Measurements from ENCODE around the gene HAGHL.

HAGHL gene

DNA sequence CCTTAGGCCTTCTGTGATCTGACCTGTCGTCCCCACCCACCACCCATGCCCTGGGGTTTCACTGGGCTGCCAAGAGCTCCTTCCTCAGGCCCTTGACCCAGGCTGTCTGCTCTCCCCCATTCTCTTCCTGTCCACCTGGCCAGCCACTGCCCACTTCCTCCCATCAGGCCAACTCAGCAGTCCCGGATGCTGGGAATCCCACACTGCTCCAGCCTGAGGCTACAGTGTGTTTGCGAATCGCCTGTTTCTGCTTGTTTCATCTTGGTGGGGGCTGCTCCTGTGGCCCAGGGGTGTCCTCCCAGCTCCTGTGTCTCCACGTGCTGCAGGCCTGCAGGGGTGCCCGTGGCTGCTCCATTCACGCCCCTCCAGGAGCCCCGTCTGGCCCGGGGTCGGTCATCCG is 12.8 kb upstream of the HAGHL start:
- Histone ChIP-seq H3K27me3 (ENCODE audit: control insufficient read depth, insufficient read depth, low read length) (peaks cover 50% of the 10 kb centered on the region), H3K36me3 (ENCODE audit: control insufficient read depth, insufficient read depth, low read length) (no peaks in the 10 kb centered on the region), H3K9ac (ENCODE audit: low read length) (no peak overlapping the region), H3K4me1 (ENCODE audit: control insufficient read depth, insufficient read depth, low read length) (peaks cover 24% of the 10 kb centered on the region), H3K9me3 (ENCODE audit: control insufficient read depth, low read length) (no peaks in the 10 kb centered on the region), H3K4me3 (ENCODE audit: low read length) (no peak overlapping the region)

- H3K9me3 ChIP-seq (ENCODE audit: control insufficient read depth, low read length): no peaks in the 10 kb centered on the region
- H3K4me3 ChIP-seq (ENCODE audit: low read length): no peak within 1 kb of the TSS
- H3K9ac ChIP-seq (ENCODE audit: low read length): peak within 1 kb of the TSS; percentile 3
- peaks cover 31% of the 10 kb centered on the region for H3K4me1 ChIP-seq (ENCODE audit: control insufficient read depth, insufficient read depth, low read length)
- no peaks in the 10 kb centered on the region for H3K36me3 ChIP-seq (ENCODE audit: control insufficient read depth, insufficient read depth, low read length)
- H3K27me3 ChIP-seq (ENCODE audit: control insufficient read depth, insufficient read depth, low read length): peaks cover 42% of the 10 kb centered on the region
These were observed 12.1 kb upstream of the HAGHL start, which contains the start of gene METRN for GRCh38 chr16:714558-715476. Gene METRN (plus strand): TSS chr16:715118. CDS start chr16:715290, 172 bp downstream.

DNA sequence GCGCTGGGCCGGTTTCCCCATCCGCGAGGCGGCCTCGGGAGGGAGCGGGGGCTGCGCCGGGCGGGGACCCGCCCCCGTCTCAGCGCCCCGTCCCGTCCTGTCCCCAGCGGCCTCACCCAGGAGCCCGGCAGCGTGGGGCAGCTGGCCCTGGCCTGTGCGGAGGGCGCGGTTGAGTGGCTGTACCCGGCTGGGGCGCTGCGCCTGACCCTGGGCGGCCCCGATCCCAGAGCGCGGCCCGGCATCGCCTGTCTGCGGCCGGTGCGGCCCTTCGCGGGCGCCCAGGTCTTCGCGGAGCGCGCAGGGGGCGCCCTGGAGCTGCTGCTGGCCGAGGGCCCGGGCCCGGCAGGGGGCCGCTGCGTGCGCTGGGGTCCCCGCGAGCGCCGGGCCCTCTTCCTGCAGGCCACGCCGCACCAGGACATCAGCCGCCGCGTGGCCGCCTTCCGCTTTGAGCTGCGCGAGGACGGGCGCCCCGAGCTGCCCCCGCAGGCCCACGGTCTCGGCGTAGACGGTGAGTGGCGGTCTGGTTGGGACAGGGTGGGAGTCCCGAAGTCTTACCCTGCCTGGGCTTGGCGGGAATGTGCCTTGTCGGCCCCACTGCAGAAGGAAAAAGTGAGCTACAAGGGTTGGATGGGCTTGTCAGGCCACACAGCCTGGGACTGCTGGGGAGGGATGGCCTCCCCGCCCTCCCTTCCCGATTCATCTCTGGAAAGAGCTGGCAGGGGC is 11.3 kb upstream of the HAGHL start:
- no peaks in the 10 kb centered on the region for H3K9me3 ChIP-seq (ENCODE audit: control insufficient read depth, low read length)
- H3K4me1 ChIP-seq (ENCODE audit: control insufficient read depth, insufficient read depth, low read length): peaks cover 37% of the 10 kb centered on the region
- no peak overlapping the region for H3K4me3 ChIP-seq (ENCODE audit: low read length)
- H3K36me3 ChIP-seq (ENCODE audit: control insufficient read depth, insufficient read depth, low read length): no peaks in the 10 kb centered on the region
- H3K27me3 ChIP-seq (ENCODE audit: control insufficient read depth, insufficient read depth, low read length): peaks cover 34% of the 10 kb centered on the region
- peak overlapping the region; percentile 3 for H3K9ac ChIP-seq (ENCODE audit: low read length)

DNA sequence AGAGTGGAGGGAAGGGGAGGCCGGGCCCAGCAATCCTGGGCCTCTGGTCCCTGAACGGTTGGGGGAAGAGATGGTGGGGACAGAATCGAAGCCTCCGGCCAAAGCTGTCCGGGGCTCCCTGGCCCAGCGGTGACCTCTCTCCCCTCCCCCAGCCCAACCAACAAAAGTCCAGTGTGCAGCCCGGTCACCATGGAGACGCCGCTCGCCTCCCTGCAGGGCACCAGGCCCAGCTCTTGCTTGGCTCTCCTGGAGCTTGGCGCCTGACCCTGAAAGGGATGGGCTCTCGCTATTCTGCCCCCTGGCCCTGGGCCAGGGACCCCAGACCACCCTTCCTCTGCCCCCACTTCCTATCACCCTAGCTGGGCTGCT is 10.7 kb upstream of the HAGHL start:
- peak overlapping the region; percentile 3 for H3K9ac ChIP-seq (ENCODE audit: low read length)
- H3K27me3 ChIP-seq (ENCODE audit: control insufficient read depth, insufficient read depth, low read length): peaks cover 29% of the 10 kb centered on the region
- H3K36me3 ChIP-seq (ENCODE audit: control insufficient read depth, insufficient read depth, low read length): no peaks in the 10 kb centered on the region
- H3K9me3 ChIP-seq (ENCODE audit: control insufficient read depth, low read length): no peaks in the 10 kb centered on the region
- no peak overlapping the region for H3K4me3 ChIP-seq (ENCODE audit: low read length)
- peaks cover 37% of the 10 kb centered on the region for H3K4me1 ChIP-seq (ENCODE audit: control insufficient read depth, insufficient read depth, low read length)

GRCh38 chr16:716768-717325 is 10.1 kb upstream of the HAGHL start:
- Histone ChIP-seq H3K27me3 (ENCODE audit: control insufficient read depth, insufficient read depth, low read length) (peaks cover 24% of the 10 kb centered on the region), H3K9ac (ENCODE audit: low read length) (no peak overlapping the region), H3K36me3 (ENCODE audit: control insufficient read depth, insufficient read depth, low read length) (no peaks in the 10 kb centered on the region), H3K9me3 (ENCODE audit: control insufficient read depth, low read length) (no peaks in the 10 kb centered on the region), H3K4me1 (ENCODE audit: control insufficient read depth, insufficient read depth, low read length) (peaks cover 42% of the 10 kb centered on the region), H3K4me3 (ENCODE audit: low read length) (no peak overlapping the region)

- Histone ChIP-seq H3K4me3 (ENCODE audit: low read length) (no peak overlapping the region), H3K9ac (ENCODE audit: low read length) (no peak overlapping the region), H3K4me1 (ENCODE audit: control insufficient read depth, insufficient read depth, low read length) (peaks cover 44% of the 10 kb centered on the region), H3K36me3 (ENCODE audit: control insufficient read depth, insufficient read depth, low read length) (no peaks in the 10 kb centered on the region), H3K27me3 (ENCODE audit: control insufficient read depth, insufficient read depth, low read length) (peaks cover 24% of the 10 kb centered on the region), H3K9me3 (ENCODE audit: control insufficient read depth, low read length) (no peaks in the 10 kb centered on the region)
These were observed 9.3 kb upstream of the HAGHL start for GRCh38 chr16:717450-718245.

GRCh38 chr16:718389-718788 is 8.5 kb upstream of the HAGHL start:
- Histone ChIP-seq H3K36me3 (ENCODE audit: control insufficient read depth, insufficient read depth, low read length) (no peaks in the 10 kb centered on the region), H3K9me3 (ENCODE audit: control insufficient read depth, low read length) (no peaks in the 10 kb centered on the region), H3K9ac (ENCODE audit: low read length) (no peak overlapping the region), H3K4me3 (ENCODE audit: low read length) (no peak overlapping the region), H3K27me3 (ENCODE audit: control insufficient read depth, insufficient read depth, low read length) (peaks cover 24% of the 10 kb centered on the region), H3K4me1 (ENCODE audit: control insufficient read depth, insufficient read depth, low read length) (peaks cover 44% of the 10 kb centered on the region)

GRCh38 chr16:718922-719321 is 8.0 kb upstream of the HAGHL start:
- H3K9ac ChIP-seq (ENCODE audit: low read length): no peak overlapping the region
- no peak overlapping the region for H3K4me3 ChIP-seq (ENCODE audit: low read length)
- peaks cover 21% of the 10 kb centered on the region for H3K27me3 ChIP-seq (ENCODE audit: control insufficient read depth, insufficient read depth, low read length)
- H3K9me3 ChIP-seq (ENCODE audit: control insufficient read depth, low read length): no peaks in the 10 kb centered on the region
- peaks cover 44% of the 10 kb centered on the region for H3K4me1 ChIP-seq (ENCODE audit: control insufficient read depth, insufficient read depth, low read length)
- H3K36me3 ChIP-seq (ENCODE audit: control insufficient read depth, insufficient read depth, low read length): no peaks in the 10 kb centered on the region

- Histone ChIP-seq H3K9ac (ENCODE audit: low read length) (peak overlapping the region; percentile 76), H3K36me3 (ENCODE audit: control insufficient read depth, insufficient read depth, low read length) (no peaks in the 10 kb centered on the region), H3K9me3 (ENCODE audit: control insufficient read depth, low read length) (no peaks in the 10 kb centered on the region), H3K4me1 (ENCODE audit: control insufficient read depth, insufficient read depth, low read length) (peaks cover 40% of the 10 kb centered on the region), H3K27me3 (ENCODE audit: control insufficient read depth, insufficient read depth, low read length) (peaks cover 16% of the 10 kb centered on the region), H3K4me3 (ENCODE audit: low read length) (peak overlapping the region; percentile 56)
These were observed 7.0 kb upstream of the HAGHL start for GRCh38 chr16:719815-720446.

GRCh38 chr16:720447-720989 is 6.4 kb upstream of the HAGHL start:
- Histone ChIP-seq H3K9ac (ENCODE audit: low read length) (peak overlapping the region; percentile 76), H3K36me3 (ENCODE audit: control insufficient read depth, insufficient read depth, low read length) (no peaks in the 10 kb centered on the region), H3K9me3 (ENCODE audit: control insufficient read depth, low read length) (no peaks in the 10 kb centered on the region), H3K27me3 (ENCODE audit: control insufficient read depth, insufficient read depth, low read length) (peaks cover 22% of the 10 kb centered on the region), H3K4me3 (ENCODE audit: low read length) (peak overlapping the region; percentile 56), H3K4me1 (ENCODE audit: control insufficient read depth, insufficient read depth, low read length) (peaks cover 40% of the 10 kb centered on the region)

Measured in mucosa of stomach (tissue), 1 donor.